Loucy (cell line): ENCODE data around the gene HIGD1A.

Source experiments
- H2AFZ ChIP-seq: fragments of 200-600 bp; sonication (generic); 2 replicates; pipeline ENCODE4 v1.6.0; 2016; ENCODE audit warnings: antibody characterized with exemption, mild to moderate bottlenecking, low read length, moderate library complexity
- H3F3A ChIP-seq: fragments of 200-600 bp; 2 replicates; pipeline ENCODE4 v1.6.0; 2016; ENCODE audit warnings: antibody characterized with exemption, low read depth, mild to moderate bottlenecking
- H3K27me3 ChIP-seq: fragments of 200-600 bp; sonication (generic); 2 replicates; pipeline ENCODE4 v1.6.1; 2014; ENCODE audit warnings: low read length, mild to moderate bottlenecking; ENCODE audit not compliant: insufficient read depth, poor library complexity, severe bottlenecking
- H3K36me3 ChIP-seq: fragments of 200-600 bp; sonication (generic); 2 replicates; pipeline ENCODE4 v1.6.1; 2016; ENCODE audit warnings: low read length; ENCODE audit not compliant: insufficient read depth
- H3K4me1 ChIP-seq: fragments of 200-600 bp; sonication (generic); 2 replicates; pipeline ENCODE4 v1.5.1; 2014; ENCODE audit warnings: low read length, mild to moderate bottlenecking; ENCODE audit not compliant: insufficient read depth, poor library complexity, severe bottlenecking
- H3K4me2 ChIP-seq: fragments of 200-600 bp; sonication (generic); 2 replicates; pipeline ENCODE4 v1.6.0; 2014; ENCODE audit warnings: antibody characterized with exemption, low read length, low read depth, mild to moderate bottlenecking; ENCODE audit not compliant: poor library complexity, severe bottlenecking
- H3K4me3 ChIP-seq: fragments of 200-600 bp; sonication (generic); 2 replicates; pipeline ENCODE4 v1.5.1; 2014; ENCODE audit warnings: low read length, mild to moderate bottlenecking, mixed read lengths; ENCODE audit not compliant: poor library complexity, severe bottlenecking
- H3K79me2 ChIP-seq: fragments of 200-600 bp; sonication (generic); 2 replicates; pipeline ENCODE4 v1.6.1; 2014; ENCODE audit warnings: low read length; ENCODE audit not compliant: insufficient read depth
- H3K9ac ChIP-seq: fragments of 200-600 bp; sonication (generic); 2 replicates; pipeline ENCODE4 v1.6.0; 2014; ENCODE audit warnings: mild to moderate bottlenecking, low read depth, low read length, moderate library complexity; ENCODE audit not compliant: poor library complexity, severe bottlenecking
- H3K9me2 ChIP-seq: fragments of 200-600 bp; sonication (generic); replicated peaks from 2 replicates; pipeline ENCODE4 v1.6.1; 2016; ENCODE audit warnings: low read depth, low read length, mixed read lengths
- H3K9me3 ChIP-seq: fragments of 200-600 bp; sonication (generic); 2 replicates; pipeline ENCODE4 v1.6.1; 2014; ENCODE audit warnings: mild to moderate bottlenecking, antibody characterized with exemption, low read length, low read depth; ENCODE audit not compliant: insufficient read depth
- H4K20me1 ChIP-seq: fragments of 200-600 bp; sonication (generic); 2 replicates; pipeline ENCODE4 v1.6.0; 2014; ENCODE audit warnings: antibody characterized with exemption, low read length, mild to moderate bottlenecking; ENCODE audit not compliant: insufficient read depth, poor library complexity, severe bottlenecking
- EZH2phosphoT487 ChIP-seq: fragments of 200-600 bp; IDR thresholded peaks from 2 replicates; pipeline ENCODE4 v1.6.1; 2018; ENCODE audit warnings: antibody characterized with exemption, mild to moderate bottlenecking, moderate library complexity, borderline replicate concordance
- TF ChIP-seq, protein P1 (sequence below): fragments of 200-600 bp; sonication (generic); conservative IDR thresholded peaks from 2 replicates; pipeline ENCODE4 v1.5.1; 2014; ENCODE audit warnings: mild to moderate bottlenecking, antibody characterized with exemption, low read length

The HIGD1A gene

DNA sequence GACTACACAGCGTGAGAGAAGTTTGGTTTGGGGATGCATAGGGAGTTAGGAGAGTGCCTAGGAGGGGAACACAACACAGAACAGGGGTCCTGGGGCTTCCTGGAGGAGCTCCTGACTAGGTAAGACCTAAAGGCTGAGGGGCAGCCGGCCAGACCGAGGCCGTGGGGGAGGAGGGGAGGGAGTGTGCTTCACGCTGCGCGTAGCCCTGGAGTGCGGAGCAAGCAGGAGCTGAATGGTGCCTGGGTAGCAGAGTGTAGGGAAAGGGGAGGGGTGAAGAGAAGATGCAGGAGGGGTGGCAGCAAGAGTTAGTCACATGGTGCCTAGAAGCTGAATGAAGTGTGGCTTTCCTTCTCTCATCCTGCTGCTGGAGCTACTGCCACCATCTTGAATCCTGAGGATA, 69.3 kb downstream of the HIGD1A start:
- Histone ChIP-seq H3K36me3 (no peaks in the 10 kb centered on the region), H3F3A (no peaks in the 10 kb centered on the region), H3K27me3 (no peaks in the 10 kb centered on the region), H3K9me3 (no peaks in the 10 kb centered on the region), H3K4me2 (no peak overlapping the region), H4K20me1 (no peaks in the 10 kb centered on the region), H3K9me2 (no peaks in the 10 kb centered on the region), H3K9ac (no peak overlapping the region), H3K4me3 (no peak overlapping the region), H3K4me1 (no peaks in the 10 kb centered on the region), H2AFZ (no peak overlapping the region), H3K79me2 (no peaks in the 10 kb centered on the region)
- TF ChIP-seq, protein P1, sequence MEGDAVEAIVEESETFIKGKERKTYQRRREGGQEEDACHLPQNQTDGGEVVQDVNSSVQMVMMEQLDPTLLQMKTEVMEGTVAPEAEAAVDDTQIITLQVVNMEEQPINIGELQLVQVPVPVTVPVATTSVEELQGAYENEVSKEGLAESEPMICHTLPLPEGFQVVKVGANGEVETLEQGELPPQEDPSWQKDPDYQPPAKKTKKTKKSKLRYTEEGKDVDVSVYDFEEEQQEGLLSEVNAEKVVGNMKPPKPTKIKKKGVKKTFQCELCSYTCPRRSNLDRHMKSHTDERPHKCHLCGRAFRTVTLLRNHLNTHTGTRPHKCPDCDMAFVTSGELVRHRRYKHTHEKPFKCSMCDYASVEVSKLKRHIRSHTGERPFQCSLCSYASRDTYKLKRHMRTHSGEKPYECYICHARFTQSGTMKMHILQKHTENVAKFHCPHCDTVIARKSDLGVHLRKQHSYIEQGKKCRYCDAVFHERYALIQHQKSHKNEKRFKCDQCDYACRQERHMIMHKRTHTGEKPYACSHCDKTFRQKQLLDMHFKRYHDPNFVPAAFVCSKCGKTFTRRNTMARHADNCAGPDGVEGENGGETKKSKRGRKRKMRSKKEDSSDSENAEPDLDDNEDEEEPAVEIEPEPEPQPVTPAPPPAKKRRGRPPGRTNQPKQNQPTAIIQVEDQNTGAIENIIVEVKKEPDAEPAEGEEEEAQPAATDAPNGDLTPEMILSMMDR, result no peak
- no peak for TF ChIP-seq EZH2phosphoT487

DNA sequence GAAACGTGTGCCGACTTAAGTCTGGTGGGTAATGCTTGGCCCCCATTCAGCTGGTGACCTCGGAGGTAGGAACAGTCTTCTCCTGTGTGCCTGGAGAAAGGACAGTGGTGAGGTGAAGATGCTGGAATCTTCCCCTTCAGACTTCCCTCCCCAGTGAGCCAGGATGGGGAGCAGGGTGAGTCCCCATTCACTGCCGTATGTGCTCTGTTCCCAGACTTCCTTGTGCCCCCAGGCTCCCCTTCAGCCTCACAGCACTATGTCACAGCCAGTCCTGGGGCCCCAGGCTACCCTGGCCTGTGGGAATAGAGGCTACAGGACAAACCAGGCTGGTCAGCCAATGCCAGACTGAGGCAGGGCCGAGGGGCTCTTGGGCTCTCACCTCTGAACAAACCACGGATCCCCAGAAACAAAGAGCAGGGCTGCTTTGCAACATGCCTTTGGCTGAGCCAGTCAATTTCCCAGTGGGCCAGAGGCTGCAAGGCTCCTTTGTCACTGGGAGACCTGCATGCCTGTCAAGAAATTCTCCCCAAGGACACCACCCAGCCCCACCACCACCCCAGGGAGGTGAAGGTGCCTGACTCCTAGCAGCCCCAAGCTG, 69.9 kb downstream of the HIGD1A start:
- TF ChIP-seq, protein P1, result no peak
- no peak for TF ChIP-seq EZH2phosphoT487
- no peak overlapping the region for H3K9ac ChIP-seq
- no peaks in the 10 kb centered on the region for H3K27me3 ChIP-seq
- no peaks in the 10 kb centered on the region for H3K9me3 ChIP-seq
- no peaks in the 10 kb centered on the region for H3K4me1 ChIP-seq
- no peaks in the 10 kb centered on the region for H3K9me2 ChIP-seq
- H3K4me2 ChIP-seq, result no peak overlapping the region
- no peaks in the 10 kb centered on the region for H3F3A ChIP-seq
- H3K79me2 ChIP-seq, result no peaks in the 10 kb centered on the region
- no peak overlapping the region for H3K4me3 ChIP-seq
- no peaks in the 10 kb centered on the region for H3K36me3 ChIP-seq
- H4K20me1 ChIP-seq, result no peaks in the 10 kb centered on the region
- no peak overlapping the region for H2AFZ ChIP-seq

DNA sequence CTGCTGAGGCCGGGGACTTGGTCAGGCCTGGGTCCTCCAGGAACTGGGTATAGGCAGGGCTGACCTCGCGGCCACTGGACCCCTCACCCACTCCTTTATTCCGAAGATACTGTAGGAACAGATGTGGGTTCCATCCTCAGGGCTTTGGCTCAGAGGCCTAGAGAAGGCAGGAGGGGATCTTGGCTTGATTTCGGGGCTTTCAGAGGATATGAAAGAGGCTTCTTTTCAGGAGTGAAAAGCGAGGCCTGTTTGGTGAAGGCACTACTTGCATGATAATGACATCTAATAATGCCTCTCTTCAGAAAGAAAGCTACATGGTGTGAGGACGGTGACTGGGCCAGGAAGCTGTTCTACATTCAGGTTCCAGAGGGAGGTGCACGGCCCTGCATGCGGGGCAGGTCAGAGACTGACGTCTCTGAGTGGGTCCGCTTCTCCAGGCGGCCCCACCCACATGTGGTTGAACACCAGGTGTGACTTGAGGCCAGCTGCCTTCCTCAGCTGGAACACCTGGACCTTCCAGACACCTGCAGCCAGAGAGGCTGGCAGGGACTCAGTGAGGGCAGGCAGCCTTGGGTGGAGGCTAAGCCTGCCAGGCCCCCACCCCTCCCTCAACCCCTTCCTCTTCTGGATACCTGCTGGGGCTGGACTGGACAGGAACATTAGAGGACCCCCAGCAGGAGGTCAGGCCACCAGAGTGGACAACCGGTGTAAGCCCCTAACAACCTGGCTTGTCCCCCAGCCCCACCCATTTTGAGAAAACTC, 70.6 kb downstream of the HIGD1A start:
- no peak for TF ChIP-seq EZH2phosphoT487
- TF ChIP-seq, protein P1, result no peak
- no peaks in the 10 kb centered on the region for H3K4me1 ChIP-seq
- H3K79me2 ChIP-seq, result no peaks in the 10 kb centered on the region
- no peak overlapping the region for H3K4me3 ChIP-seq
- no peak overlapping the region for H3K4me2 ChIP-seq
- no peak overlapping the region for H3K9ac ChIP-seq
- H3K9me2 ChIP-seq, result no peaks in the 10 kb centered on the region
- no peak overlapping the region for H2AFZ ChIP-seq
- H3K9me3 ChIP-seq, result no peaks in the 10 kb centered on the region
- no peaks in the 10 kb centered on the region for H3F3A ChIP-seq
- no peaks in the 10 kb centered on the region for H3K27me3 ChIP-seq
- H3K36me3 ChIP-seq, result no peaks in the 10 kb centered on the region
- H4K20me1 ChIP-seq, result no peaks in the 10 kb centered on the region
